Measurements from ENCODE around the gene LIMA1. TPM values are rescaled to one million over a fixed set of nuclear protein-coding genes. Genes with fewer than 3 reads are reported as not detected.

Gene LIMA1
- total RNA-seq, 1 donor from 2014 or later: 115 TPM

DNA sequence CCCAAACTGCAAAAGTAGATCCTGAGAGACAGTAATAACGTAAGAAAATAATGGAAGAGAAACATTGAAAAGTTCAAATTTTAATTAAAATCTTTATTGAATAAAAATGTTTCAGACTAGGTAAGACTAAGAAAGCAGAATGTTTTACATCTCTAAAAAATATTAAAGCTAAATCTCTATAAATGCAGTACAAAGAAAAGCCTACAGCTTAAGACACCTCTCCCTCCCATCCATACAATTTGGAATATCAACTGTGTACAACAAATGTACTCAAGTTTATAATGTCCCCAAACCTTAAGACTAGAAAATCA lies 107.6 kb downstream of the LIMA1 start:
- Mint-ChIP-seq H3K27me3 (ENCODE audit: low read depth) (no peaks in the 10 kb centered on the region), H3K4me1 (peaks cover 11% of the 10 kb centered on the region), H3K36me3 (peaks cover 16% of the 10 kb centered on the region), H3K4me3 (no peak overlapping the region), H3K27ac (peak overlapping the region; percentile 0), H3K9me3 (no peaks in the 10 kb centered on the region)
- TF ChIP-seq, protein P1, sequence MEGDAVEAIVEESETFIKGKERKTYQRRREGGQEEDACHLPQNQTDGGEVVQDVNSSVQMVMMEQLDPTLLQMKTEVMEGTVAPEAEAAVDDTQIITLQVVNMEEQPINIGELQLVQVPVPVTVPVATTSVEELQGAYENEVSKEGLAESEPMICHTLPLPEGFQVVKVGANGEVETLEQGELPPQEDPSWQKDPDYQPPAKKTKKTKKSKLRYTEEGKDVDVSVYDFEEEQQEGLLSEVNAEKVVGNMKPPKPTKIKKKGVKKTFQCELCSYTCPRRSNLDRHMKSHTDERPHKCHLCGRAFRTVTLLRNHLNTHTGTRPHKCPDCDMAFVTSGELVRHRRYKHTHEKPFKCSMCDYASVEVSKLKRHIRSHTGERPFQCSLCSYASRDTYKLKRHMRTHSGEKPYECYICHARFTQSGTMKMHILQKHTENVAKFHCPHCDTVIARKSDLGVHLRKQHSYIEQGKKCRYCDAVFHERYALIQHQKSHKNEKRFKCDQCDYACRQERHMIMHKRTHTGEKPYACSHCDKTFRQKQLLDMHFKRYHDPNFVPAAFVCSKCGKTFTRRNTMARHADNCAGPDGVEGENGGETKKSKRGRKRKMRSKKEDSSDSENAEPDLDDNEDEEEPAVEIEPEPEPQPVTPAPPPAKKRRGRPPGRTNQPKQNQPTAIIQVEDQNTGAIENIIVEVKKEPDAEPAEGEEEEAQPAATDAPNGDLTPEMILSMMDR (IDR thresholded peaks at IDR 0.05; ENCODE audit: unreplicated experiment): peak; percentile 25
- DNase-seq (ENCODE audit: low spot score in 2 of 2, unreplicated experiment in 2 of 2): no peak

DNA sequence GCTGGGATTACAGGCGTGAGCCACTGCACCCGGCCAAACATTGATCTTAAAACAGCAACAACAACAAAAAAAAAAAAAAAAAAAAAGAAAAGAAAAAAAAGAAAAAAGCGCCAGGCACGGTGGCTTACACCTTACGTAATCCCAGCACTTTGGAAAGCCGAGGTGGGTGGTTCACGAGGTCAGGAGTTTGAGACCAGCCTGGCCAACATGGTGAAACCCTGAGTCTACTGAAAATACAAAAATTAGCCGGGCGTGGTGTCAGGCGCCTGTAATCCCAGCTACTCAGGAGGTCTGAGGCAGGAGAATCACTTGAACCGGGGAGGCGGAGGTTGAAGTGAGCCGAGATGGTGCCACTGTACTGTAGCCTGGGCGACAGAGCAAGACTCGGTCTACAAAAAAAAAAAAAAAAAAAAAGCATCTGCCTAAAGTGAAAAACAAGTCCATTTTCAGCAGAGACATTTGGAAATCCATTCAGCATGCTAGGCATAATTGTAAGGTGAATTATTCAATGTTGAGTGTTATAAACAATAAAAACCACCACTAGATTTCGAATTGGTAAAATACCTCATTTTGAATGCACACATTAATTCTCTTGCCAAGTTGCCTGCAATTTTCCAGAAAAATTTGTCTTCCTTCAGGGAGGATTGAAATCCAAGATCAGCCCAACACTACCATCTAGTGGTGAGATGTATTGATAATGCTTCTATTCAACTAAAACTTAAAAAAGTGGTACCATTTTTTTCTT lies 108.2 kb downstream of the LIMA1 start:
- no peaks in the 10 kb centered on the region for H3K27me3 Mint-ChIP-seq (ENCODE audit: low read depth)
- peaks cover 2% of the 10 kb centered on the region for H3K9me3 Mint-ChIP-seq
- H3K4me3 Mint-ChIP-seq: no peak overlapping the region
- H3K36me3 Mint-ChIP-seq: peaks cover 18% of the 10 kb centered on the region
- H3K27ac Mint-ChIP-seq: peak overlapping the region; percentile 0
- DNase-seq (ENCODE audit: low spot score in 2 of 2, unreplicated experiment in 2 of 2): no peak
- TF ChIP-seq, protein P1 (IDR thresholded peaks at IDR 0.05; ENCODE audit: unreplicated experiment): peak; percentile 80
- H3K4me1 Mint-ChIP-seq: peaks cover 11% of the 10 kb centered on the region

DNA sequence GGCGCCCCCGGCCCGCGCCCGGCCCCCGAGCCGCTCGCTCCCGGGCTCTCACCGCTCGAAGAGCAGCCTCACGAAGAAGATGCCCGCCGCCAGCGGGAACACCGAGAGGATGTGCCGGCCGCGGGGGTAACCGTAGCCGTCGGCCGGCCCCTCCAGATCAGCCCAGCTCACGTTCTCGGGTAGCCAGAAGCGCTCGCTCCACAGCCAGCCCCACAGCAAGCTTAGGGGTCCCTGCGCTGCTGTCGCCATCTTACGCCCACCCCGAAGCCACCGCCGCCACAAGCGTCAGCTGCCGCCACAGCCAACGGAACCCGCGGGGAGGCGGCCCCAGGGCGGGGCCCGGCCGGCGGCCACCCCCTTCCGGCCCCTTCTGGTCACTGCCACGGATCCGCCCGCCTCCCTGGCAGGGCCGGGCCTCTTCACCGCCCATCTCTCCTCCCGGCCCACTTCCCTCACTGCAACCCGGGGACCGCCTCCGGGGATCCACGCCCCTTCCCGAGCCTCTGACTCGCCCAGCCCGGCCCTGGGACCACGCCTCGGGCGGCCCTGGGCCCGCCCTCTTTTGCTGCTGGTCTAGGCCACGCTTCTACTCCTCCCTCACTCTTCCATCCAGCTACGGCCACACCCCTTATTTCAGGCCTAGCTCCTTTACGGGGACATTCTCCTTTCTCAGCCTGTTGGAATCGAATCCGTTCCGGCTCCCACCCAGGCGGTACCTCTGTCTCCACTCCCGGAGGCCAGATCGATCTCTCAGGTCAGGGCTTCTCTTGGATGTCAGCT lies 116.1 kb downstream of the LIMA1 start, which contains the start of gene CERS5:
Gene CERS5 (minus strand): TSS at position 321 of the 780 bp plus-strand sequence. CDS start 72 bp downstream, at position 249.
- TF ChIP-seq, protein P1 (IDR thresholded peaks at IDR 0.05; ENCODE audit: unreplicated experiment): peak; percentile 50
- peaks cover 5% of the 10 kb centered on the region for H3K9me3 Mint-ChIP-seq
- peak; percentile 96 to 99 for DNase-seq (ENCODE audit: low spot score in 2 of 2, unreplicated experiment in 2 of 2)
- H3K27ac Mint-ChIP-seq: peak within 1 kb of the TSS; percentile 96
- H3K4me3 Mint-ChIP-seq: peak within 1 kb of the TSS; percentile 86
- peaks cover 7% of the 10 kb centered on the region for H3K36me3 Mint-ChIP-seq
- no peaks in the 10 kb centered on the region for H3K27me3 Mint-ChIP-seq (ENCODE audit: low read depth)
- H3K4me1 Mint-ChIP-seq: peaks cover 20% of the 10 kb centered on the region

DNA sequence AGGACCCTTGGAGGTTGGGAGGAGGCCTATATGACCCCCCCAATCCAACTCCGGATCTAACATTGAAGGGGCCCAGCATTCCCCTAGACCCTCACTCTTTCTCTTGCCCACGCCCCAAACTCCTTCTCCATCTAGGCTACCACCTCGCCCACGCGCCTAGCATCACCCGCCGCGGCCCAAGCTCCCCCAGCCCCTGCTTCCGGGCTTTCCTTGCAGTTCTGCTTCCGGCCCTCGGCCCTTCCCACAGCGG lies 116.6 kb downstream of the LIMA1 start:
- TF ChIP-seq, protein P1 (IDR thresholded peaks at IDR 0.05; ENCODE audit: unreplicated experiment): no peak
- Mint-ChIP-seq H3K4me3 (peak overlapping the region; percentile 86), H3K9me3 (peaks cover 5% of the 10 kb centered on the region), H3K4me1 (peaks cover 20% of the 10 kb centered on the region), H3K36me3 (peaks cover 7% of the 10 kb centered on the region), H3K27ac (peak overlapping the region; percentile 96), H3K27me3 (ENCODE audit: low read depth) (no peaks in the 10 kb centered on the region)
- no peak for DNase-seq (ENCODE audit: low spot score in 2 of 2, unreplicated experiment in 2 of 2)

DNA sequence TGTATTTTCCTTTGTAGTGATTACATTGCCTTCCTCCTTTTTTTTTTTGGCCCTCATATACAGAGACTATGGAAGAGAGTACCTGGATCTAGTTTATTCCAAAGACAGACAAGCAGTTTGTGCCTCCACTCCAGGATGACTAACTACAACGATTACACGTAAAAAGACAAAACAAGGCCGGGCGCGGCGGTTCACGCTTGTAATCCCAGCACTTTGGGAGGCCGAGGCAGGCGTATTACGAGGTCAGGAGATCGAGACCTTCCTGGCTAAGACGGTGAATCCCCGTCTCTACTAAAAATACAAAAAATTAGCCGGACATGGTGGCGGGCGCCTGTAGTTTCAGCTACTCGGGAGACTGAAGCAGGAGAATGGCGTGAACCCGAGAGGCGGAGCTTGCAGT lies 118.4 kb downstream of the LIMA1 start:
- no peaks in the 10 kb centered on the region for H3K27me3 Mint-ChIP-seq (ENCODE audit: low read depth)
- H3K9me3 Mint-ChIP-seq: peaks cover 1% of the 10 kb centered on the region
- peaks cover 20% of the 10 kb centered on the region for H3K4me1 Mint-ChIP-seq
- H3K4me3 Mint-ChIP-seq: peak overlapping the region; percentile 15
- TF ChIP-seq, protein P1 (IDR thresholded peaks at IDR 0.05; ENCODE audit: unreplicated experiment): no peak
- H3K27ac Mint-ChIP-seq: peak overlapping the region; percentile 19
- DNase-seq (ENCODE audit: low spot score in 2 of 2, unreplicated experiment in 2 of 2): no peak
- H3K36me3 Mint-ChIP-seq: peaks cover 3% of the 10 kb centered on the region

Measured in mesothelial cell of epicardium (in vitro differentiated cells).